ENCODE data around the gene CCDC179.

DNA sequence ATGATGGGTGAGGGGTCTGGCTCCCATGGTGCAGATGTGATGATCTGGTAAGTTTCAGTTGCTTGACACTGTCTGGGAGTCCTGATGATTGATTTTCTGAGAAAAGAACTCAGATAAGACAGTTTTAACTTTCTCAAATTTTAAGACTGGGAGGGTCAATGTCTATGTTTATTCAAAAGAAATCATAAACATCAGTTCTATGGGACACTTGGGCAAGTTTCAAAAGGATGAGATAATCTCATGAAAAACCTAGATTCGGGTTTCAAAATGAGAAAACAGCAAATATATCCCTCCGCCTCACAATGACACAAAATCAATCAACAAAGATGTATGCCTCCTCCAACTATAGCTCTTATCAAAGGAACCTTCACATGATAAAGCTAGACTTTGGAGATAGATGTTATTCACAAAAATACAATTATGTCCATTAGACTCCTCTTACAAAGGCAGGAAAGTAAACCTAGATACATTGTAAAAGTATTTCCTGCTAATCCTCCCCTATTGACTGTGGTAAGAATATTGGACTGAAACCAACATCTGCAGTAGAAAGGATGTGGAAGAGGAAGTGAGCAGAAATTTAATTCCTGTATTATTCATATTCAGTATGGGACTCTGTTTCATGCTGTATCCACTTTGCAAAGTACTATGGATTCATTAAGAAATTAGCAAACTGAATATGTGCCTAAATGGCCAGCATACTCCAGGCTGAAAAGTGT, 52.3 kb downstream of the CCDC179 start:
- TF ChIP-seq, protein P1, sequence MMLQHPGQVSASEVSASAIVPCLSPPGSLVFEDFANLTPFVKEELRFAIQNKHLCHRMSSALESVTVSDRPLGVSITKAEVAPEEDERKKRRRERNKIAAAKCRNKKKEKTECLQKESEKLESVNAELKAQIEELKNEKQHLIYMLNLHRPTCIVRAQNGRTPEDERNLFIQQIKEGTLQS (IDR thresholded peaks at IDR 0.05) = no peak
- TF ChIP-seq, protein P1 (CRISPR knock-in tag; conservative IDR thresholded peaks at IDR 0.05) = no peak
- TF ChIP-seq HSF4 (CRISPR knock-in tag; IDR thresholded peaks at IDR 0.05; ENCODE audit: borderline replicate concordance) (no peak), MYC (IDR thresholded peaks at IDR 0.05; ENCODE audit: low read depth, low read length) (no peak), MYC (CRISPR knock-in tag; IDR thresholded peaks at IDR 0.05; ENCODE audit: borderline replicate concordance, low read depth) (no peak), KDM1A (IDR thresholded peaks at IDR 0.05) (no peak), ATF1 (CRISPR knock-in tag; IDR thresholded peaks at IDR 0.05) (no peak), ATF1 (tag; IDR thresholded peaks at IDR 0.05) (no peak), PPARD (CRISPR knock-in tag; IDR thresholded peaks at IDR 0.05) (no peak), TARDBP (IDR thresholded peaks at IDR 0.05) (no peak)
- TF ChIP-seq, protein P2, sequence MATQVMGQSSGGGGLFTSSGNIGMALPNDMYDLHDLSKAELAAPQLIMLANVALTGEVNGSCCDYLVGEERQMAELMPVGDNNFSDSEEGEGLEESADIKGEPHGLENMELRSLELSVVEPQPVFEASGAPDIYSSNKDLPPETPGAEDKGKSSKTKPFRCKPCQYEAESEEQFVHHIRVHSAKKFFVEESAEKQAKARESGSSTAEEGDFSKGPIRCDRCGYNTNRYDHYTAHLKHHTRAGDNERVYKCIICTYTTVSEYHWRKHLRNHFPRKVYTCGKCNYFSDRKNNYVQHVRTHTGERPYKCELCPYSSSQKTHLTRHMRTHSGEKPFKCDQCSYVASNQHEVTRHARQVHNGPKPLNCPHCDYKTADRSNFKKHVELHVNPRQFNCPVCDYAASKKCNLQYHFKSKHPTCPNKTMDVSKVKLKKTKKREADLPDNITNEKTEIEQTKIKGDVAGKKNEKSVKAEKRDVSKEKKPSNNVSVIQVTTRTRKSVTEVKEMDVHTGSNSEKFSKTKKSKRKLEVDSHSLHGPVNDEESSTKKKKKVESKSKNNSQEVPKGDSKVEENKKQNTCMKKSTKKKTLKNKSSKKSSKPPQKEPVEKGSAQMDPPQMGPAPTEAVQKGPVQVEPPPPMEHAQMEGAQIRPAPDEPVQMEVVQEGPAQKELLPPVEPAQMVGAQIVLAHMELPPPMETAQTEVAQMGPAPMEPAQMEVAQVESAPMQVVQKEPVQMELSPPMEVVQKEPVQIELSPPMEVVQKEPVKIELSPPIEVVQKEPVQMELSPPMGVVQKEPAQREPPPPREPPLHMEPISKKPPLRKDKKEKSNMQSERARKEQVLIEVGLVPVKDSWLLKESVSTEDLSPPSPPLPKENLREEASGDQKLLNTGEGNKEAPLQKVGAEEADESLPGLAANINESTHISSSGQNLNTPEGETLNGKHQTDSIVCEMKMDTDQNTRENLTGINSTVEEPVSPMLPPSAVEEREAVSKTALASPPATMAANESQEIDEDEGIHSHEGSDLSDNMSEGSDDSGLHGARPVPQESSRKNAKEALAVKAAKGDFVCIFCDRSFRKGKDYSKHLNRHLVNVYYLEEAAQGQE (IDR thresholded peaks at IDR 0.05; ENCODE audit: borderline replicate concordance) = no peak
- TF ChIP-seq, protein P2 (CRISPR knock-in tag; IDR thresholded peaks at IDR 0.05; ENCODE audit: low read depth) = no peak
